Activated CD8-positive, alpha-beta memory T cell treated with anti-CD3 and anti-CD28 coated beads, Interleukin-2, amount 10 ng/mL, durations not matched to agents 7 days and 5 days (primary cell): ENCODE results near the gene PMEPA1. TPM values are rescaled to one million over a fixed set of nuclear protein-coding genes. Genes with fewer than 3 reads are reported as not detected.

Experiments used
- ATAC-seq: fragments of 150-1000 bp; cut with Tn5 transposase; one replicate; pipeline ENCODE4 v1.10.0; 2021; ENCODE audit warnings: moderate library complexity
- CTCF ChIA-PET: fragments of 350-600 bp; sonication (Branson Sonifier 250); formaldehyde crosslinking; loops from one replicate; lab custom pipeline; 2021; ENCODE audit warnings: antibody characterized with exemption; lab: Charles Lee
- DNase-seq: peaks from one replicate; pipeline ENCODE4 v3.0.0-alpha.2; 2020
- H3K27ac Mint-ChIP-seq: one replicate; pipeline ENCODE4 v1.8.0; 2021; ENCODE audit warnings: mild to moderate bottlenecking, mixed read lengths
- H3K27me3 Mint-ChIP-seq: one replicate; pipeline ENCODE4 v1.8.0; 2021; ENCODE audit warnings: mixed read lengths
- H3K36me3 Mint-ChIP-seq: one replicate; pipeline ENCODE4 v1.8.0; 2021; ENCODE audit warnings: mild to moderate bottlenecking, mixed read lengths
- H3K4me1 Mint-ChIP-seq: one replicate; pipeline ENCODE4 v1.8.0; 2021; ENCODE audit warnings: mixed read lengths
- H3K4me3 Mint-ChIP-seq: one replicate; pipeline ENCODE4 v1.8.0; 2021; ENCODE audit warnings: mild to moderate bottlenecking, moderate library complexity, mixed read lengths
- H3K9me3 Mint-ChIP-seq: one replicate; pipeline ENCODE4 v1.8.0; 2022; ENCODE audit warnings: low read depth, mixed read lengths
- total RNA-seq, 2 experiments: library from RNA; stranded (reverse); gene quantifications; one replicate each; pipeline ENCODE4 v1.2.3, GENCODE V29; 2021

Gene PMEPA1
- total RNA-seq, 2 experiments from 2014 or later = 0.20 to 1.2 TPM

DNA sequence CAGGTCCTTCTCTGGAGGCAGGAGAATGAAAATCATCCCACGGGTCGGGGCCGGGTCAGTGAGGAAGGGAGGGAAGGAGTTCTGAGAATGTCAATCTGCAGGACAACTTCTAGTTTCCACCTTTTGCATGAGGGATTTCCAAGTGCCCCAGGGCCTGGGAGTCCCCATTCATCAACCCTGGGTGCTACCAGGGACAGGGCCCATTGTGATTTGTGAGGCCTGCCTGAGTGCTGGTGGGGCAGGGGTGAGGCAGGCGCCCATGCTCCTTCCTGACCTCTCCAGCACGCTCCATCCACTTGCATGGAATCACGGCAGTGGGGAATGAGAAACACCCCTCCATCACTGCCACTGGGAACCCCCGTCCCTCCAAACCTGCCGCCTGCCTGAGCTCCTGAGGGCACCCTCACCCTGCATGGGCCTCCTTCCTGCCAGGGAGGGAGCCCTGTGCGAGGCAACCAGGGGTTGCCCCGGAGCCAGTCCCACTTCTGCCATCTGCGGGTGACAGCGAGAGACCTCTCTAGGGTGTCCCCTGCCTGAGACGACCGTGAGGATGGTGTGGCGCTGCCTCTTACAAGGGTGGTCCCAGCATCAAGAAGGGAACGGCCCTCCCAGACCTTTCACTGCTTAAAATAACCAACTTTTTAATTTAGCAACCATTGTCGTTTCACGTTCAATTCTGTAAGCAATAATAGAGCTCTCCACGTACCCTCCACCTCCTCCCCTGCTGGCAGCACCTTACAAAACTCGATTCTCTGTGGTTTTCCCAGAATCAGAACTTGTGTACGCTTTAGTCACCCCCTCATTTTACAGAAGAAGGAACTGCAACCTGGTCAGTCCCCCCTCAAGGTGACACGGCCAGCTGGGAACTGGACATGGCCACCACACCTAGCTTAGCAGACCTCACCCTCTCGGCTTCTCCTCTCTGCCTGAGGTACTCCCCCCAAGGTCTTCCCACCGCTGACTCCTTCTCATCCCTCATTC is 28.6 kb downstream of the PMEPA1 start:
- no peak overlapping the region for H3K4me3 Mint-ChIP-seq
- CTCF ChIA-PET = interaction anchor here (1.0 to 2.9 kb wide), 6 partner anchors 21 to 406 kb away, joined by 3 to 6 read pairs (median 4); no protein-coding TSS in a partner anchor
- ATAC-seq = no peak
- H3K27ac Mint-ChIP-seq = no peak overlapping the region
- no peaks in the 10 kb centered on the region for H3K36me3 Mint-ChIP-seq
- no peak for DNase-seq
- H3K4me1 Mint-ChIP-seq = peaks cover 2% of the 10 kb centered on the region
- no peaks in the 10 kb centered on the region for H3K9me3 Mint-ChIP-seq
- H3K27me3 Mint-ChIP-seq = peaks cover 11% of the 10 kb centered on the region

DNA sequence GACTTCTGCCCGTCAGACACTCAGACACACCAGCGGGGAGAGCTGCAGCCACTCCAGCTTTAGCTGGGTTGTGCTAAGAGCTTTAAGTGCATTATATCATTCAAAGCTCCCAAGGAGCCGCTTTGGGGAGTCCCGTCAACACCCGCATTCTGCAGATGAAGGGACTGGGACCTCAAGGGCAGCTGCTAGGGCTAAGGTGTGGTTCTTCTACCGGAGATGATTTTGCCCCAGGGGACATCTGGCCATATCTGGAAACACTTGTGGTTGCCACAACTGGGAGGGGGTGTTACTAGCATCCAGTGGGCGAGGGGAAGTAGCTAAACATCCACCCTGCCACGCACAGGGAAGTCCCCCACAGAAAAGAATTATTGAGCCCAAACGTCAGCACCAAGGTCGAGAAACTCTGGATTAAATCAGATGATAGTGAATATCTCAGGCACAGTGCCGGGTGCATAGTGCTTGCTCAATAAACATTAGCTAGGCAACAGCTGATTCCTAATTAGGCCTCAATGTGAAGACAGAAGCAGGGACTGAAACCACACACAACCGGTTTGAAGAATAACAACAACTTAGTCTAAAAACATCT is 29.6 kb downstream of the PMEPA1 start:
- no peak overlapping the region for H3K27ac Mint-ChIP-seq
- no peak for ATAC-seq
- H3K36me3 Mint-ChIP-seq = no peaks in the 10 kb centered on the region
- H3K9me3 Mint-ChIP-seq = no peaks in the 10 kb centered on the region
- CTCF ChIA-PET = interaction anchor here (2.9 kb wide), 1 partner anchor 56 kb away, joined by 6 read pairs; no protein-coding TSS in a partner anchor
- H3K4me1 Mint-ChIP-seq = peaks cover 2% of the 10 kb centered on the region
- H3K4me3 Mint-ChIP-seq = no peak overlapping the region
- DNase-seq = no peak
- H3K27me3 Mint-ChIP-seq = peaks cover 11% of the 10 kb centered on the region

DNA sequence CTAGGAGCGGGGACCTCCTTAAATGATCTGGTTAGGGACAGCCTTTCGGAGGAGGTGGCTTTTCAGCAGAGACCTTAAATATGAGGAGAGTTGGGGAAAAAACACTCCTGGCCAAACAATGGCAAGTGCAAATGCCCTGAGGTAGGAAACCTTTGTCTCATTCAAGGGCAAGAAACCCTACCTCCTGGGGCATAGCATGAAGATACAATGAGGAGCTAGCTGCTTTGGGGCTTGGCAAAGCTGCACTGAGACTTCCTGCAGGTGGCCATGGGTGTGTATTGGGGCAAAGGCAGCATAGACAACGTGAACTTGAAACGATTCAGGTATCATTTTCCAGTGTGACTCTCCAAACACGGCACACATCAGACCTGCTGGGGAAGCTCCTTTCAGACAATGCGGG is 30.7 kb downstream of the PMEPA1 start:
- no peaks in the 10 kb centered on the region for H3K9me3 Mint-ChIP-seq
- peaks cover 11% of the 10 kb centered on the region for H3K27me3 Mint-ChIP-seq
- no peak overlapping the region for H3K27ac Mint-ChIP-seq
- no peak overlapping the region for H3K4me3 Mint-ChIP-seq
- no peak for DNase-seq
- CTCF ChIA-PET = interaction anchor here (2.9 kb wide), 1 partner anchor 55 kb away, joined by 6 read pairs; no protein-coding TSS in a partner anchor
- no peaks in the 10 kb centered on the region for H3K36me3 Mint-ChIP-seq
- ATAC-seq = no peak
- peaks cover 2% of the 10 kb centered on the region for H3K4me1 Mint-ChIP-seq

DNA sequence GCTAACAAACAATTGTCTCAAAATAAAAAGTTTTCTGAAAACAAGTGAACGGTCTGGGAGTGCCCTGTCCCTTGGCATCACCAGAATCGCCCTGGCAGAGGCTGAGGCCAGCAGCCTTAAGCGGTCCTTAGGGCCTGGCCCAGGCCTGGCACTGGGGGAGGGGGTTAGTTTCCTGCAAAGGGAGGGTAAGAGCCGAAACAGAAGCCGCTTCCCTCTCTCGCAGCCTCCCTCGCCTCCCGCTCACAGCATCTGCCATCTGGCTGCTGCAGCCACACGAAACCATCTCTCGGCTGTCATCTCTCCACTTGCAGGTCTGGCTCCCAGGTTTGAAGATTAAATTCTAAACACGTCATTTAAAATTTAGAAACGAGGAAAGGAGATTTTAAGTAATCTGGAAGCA is 31.5 kb downstream of the PMEPA1 start:
- ATAC-seq = no peak
- Mint-ChIP-seq H3K27ac (no peak overlapping the region), H3K27me3 (peaks cover 11% of the 10 kb centered on the region), H3K4me1 (peaks cover 2% of the 10 kb centered on the region), H3K4me3 (no peak overlapping the region), H3K9me3 (no peaks in the 10 kb centered on the region), H3K36me3 (no peaks in the 10 kb centered on the region)
- no peak for DNase-seq
- CTCF ChIA-PET = interaction anchor here (2.9 kb wide), 1 partner anchor 54 kb away, joined by 6 read pairs; no protein-coding TSS in a partner anchor

DNA sequence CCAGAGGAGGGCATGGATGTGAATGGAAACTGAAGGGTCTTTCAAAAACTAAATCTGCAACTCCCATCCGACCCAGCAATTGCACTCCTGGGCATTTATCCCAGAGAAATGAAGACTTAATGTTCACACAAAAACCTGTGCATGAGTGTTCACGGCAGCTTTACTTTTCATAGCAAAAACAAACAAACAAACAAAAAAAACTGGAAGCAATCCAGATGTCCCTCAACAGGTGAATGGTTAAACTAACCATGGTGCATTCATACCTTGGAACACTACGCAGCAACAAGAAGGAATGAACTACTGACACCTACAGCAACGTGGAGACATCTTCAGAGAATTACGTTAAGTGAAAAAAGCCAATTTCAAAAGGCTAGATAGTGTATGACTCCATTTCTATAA is 32.2 kb downstream of the PMEPA1 start:
- Mint-ChIP-seq H3K4me3 (no peak overlapping the region), H3K4me1 (peaks cover 2% of the 10 kb centered on the region)

DNA sequence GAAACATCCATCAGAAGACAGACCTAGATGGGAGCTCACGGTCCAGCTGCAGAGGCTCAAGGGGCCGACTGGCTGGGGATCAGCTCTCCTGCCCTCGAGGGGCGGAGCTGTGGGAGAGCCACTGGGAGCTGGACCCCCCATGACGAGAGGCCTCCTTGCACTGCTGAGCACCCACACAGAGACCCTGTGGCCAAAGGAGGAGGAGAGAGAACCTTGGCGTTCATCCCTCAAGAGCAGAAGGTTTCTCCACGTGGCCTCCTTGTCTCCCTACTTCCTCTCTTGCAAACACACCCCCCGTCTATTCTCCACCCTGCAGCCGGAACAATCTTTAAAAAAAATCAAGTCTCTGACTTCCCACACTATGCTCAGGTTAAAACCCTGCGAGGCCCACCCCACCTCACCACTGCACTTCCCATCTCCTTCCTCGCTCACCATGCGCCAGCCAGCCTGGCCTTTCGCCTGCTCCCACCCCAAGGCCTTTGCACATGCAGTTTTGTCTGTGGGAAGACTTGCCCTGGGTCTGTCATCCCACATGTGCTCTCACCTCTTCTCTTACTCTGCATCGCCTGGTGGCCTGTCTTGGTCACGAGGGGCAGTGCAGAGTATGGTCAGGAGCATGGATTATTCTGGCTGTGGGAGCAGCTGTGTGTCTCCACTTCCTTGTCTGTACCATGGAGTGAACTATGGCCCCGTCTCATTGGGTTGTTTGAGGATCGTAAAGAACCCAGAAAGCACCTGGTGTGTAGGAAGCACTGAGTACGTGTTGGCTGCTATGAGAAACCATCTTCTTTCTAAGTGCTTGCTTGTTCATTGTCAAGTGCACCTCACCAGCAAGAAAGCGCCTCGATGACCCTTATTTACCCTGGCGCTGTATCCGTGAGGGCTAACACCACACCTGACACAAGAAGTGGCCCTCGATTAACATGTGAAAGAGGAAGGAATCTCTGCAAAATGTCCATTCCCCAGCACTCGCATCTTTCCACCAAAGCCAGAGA is 32.9 kb downstream of the PMEPA1 start:
- H3K36me3 Mint-ChIP-seq = no peaks in the 10 kb centered on the region
- ATAC-seq (no peak), DNase-seq (no peak)
- H3K27me3 Mint-ChIP-seq = peaks cover 11% of the 10 kb centered on the region
- no peak overlapping the region for H3K4me3 Mint-ChIP-seq
- no peaks in the 10 kb centered on the region for H3K9me3 Mint-ChIP-seq
- H3K4me1 Mint-ChIP-seq = peaks cover 2% of the 10 kb centered on the region
- H3K27ac Mint-ChIP-seq = no peak overlapping the region
- CTCF ChIA-PET = no interaction called here

More for the DNA sequence above, 32.2 kb downstream of the PMEPA1 start:
- DNase-seq = no peak
- Mint-ChIP-seq H3K36me3 (no peaks in the 10 kb centered on the region), H3K27ac (no peak overlapping the region), H3K9me3 (no peaks in the 10 kb centered on the region), H3K27me3 (peaks cover 11% of the 10 kb centered on the region)
- CTCF ChIA-PET = no interaction called here
- ATAC-seq = no peak

DNA sequence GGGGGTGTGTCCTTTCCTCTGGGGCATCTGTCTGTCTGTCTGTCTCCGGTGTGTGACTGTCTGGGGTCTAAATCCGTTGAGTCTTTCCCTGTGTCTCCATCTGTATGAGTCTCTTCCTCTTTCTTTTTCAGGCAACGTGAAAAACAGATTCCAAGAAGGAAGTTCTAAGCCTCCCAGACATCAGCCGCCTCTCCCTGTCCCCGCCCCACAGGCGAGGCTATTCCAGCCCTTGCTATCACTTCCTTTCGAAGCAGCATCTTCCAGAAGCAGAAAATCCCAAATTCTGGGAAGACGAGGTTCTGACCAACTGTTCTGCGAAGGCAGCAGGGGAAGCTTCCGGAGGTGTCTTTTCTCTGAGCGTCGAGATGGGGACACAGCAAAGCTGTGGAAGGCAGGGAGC is 34.0 kb downstream of the PMEPA1 start:
- Mint-ChIP-seq H3K27me3 (peaks cover 11% of the 10 kb centered on the region), H3K36me3 (no peaks in the 10 kb centered on the region), H3K4me3 (no peak overlapping the region), H3K27ac (no peak overlapping the region), H3K9me3 (no peaks in the 10 kb centered on the region), H3K4me1 (peaks cover 2% of the 10 kb centered on the region)
- CTCF ChIA-PET = no interaction called here
- no peak for DNase-seq
- ATAC-seq = no peak

DNA sequence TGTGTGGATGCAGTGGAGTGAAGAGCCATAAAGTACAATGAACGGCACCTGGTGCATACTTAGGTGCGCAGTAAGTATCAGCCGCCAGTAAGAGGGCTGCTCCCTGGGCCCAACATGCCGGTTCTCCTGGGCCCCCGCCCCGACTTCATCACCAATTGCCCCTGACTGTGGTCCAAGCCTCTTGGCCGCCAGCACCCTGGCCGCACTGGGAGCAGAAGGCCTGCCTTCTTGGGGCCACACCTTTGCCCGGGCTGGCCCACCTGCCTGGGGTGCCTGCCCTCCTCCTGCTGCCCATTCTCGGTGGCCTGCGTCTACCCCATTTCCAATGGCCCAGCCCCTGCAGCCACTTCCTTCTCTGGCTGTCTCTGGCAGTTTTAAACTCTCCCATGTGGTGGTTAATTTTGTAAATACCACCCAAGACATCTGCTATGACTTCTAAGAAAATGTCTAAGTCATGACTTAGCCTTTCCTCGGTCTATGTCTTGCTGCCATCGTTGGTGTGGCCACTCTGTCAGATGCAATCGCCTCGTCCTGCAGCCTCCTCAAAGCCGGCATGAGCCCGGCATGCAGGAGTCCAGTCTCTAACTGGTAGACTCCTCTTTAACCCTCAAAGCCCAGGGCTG is 36.8 kb downstream of the PMEPA1 start:
- CTCF ChIA-PET = no interaction called here
- Mint-ChIP-seq H3K4me1 (no peaks in the 10 kb centered on the region), H3K4me3 (no peak overlapping the region), H3K27me3 (peaks cover 6% of the 10 kb centered on the region), H3K27ac (no peak overlapping the region), H3K9me3 (no peaks in the 10 kb centered on the region), H3K36me3 (no peaks in the 10 kb centered on the region)
- ATAC-seq (no peak), DNase-seq (no peak)

DNA sequence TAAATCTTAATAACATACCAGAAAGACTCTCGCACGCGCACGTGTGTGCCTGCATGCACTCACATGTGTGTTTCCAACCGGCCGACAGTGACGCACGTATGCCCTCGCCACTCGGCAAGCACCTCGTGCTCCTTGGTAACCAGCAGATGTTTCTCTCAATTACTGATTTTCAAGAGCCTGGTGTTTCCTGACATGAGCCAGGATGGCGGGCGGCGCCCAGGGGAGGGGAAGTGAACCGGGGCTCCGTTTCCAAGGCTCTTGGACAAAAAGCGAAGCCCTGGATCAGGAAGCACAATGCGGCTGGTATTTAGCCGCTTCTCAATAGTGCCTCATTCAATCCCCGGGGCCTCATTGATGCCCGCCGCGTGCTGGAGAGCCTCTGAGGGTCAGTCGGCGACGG is 37.7 kb downstream of the PMEPA1 start:
- CTCF ChIA-PET = no interaction called here
- DNase-seq = no peak
- no peaks in the 10 kb centered on the region for H3K27me3 Mint-ChIP-seq

DNA sequence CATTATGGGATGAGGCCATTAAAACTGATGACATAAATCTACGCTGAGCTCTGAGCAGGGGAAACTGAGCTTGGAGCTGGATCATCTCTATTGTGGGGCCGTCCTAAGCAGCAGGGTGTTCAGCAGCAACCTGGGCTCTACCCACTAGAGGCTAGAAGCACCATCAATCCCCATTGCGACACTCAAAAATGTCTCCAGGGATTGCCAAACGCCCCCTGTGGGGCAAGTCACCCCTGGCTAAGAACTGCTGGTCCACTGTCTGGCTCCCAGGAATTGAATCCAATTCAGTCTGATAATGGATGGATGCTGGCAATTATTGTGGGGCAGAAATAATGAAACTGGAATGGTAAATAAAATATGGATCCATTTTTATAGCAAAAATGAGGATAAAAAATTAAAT is 38.2 kb downstream of the PMEPA1 start:
- ATAC-seq = no peak
- H3K4me1 Mint-ChIP-seq = no peaks in the 10 kb centered on the region
- no peaks in the 10 kb centered on the region for H3K27me3 Mint-ChIP-seq
- no peak overlapping the region for H3K27ac Mint-ChIP-seq
- H3K9me3 Mint-ChIP-seq = no peaks in the 10 kb centered on the region
- H3K36me3 Mint-ChIP-seq = no peaks in the 10 kb centered on the region
- no peak for DNase-seq
- H3K4me3 Mint-ChIP-seq = no peak overlapping the region
- CTCF ChIA-PET = no interaction called here

More for the DNA sequence above, 37.7 kb downstream of the PMEPA1 start:
- H3K27ac Mint-ChIP-seq = no peak overlapping the region
- no peaks in the 10 kb centered on the region for H3K4me1 Mint-ChIP-seq
- H3K4me3 Mint-ChIP-seq = no peak overlapping the region
- no peaks in the 10 kb centered on the region for H3K9me3 Mint-ChIP-seq
- H3K36me3 Mint-ChIP-seq = no peaks in the 10 kb centered on the region
- ATAC-seq = no peak

DNA sequence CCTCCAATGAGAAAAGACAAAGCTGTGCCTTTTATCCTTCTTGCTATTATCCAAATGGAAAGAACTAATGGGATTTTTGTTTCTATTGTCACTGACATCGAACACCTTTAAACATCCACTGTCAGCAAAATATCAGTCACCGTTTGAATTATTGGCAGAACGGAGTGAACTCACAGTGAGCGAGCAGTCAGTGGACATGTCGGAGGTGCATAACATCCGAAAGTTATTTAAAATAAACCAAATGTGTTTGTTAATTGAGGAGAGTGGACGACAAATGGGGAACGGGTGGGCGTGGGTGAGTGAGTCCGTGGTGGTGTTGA is 38.8 kb downstream of the PMEPA1 start:
- no peak overlapping the region for H3K4me3 Mint-ChIP-seq
- DNase-seq (no peak), ATAC-seq (no peak)
- no peaks in the 10 kb centered on the region for H3K9me3 Mint-ChIP-seq
- no peak overlapping the region for H3K27ac Mint-ChIP-seq
- no peaks in the 10 kb centered on the region for H3K4me1 Mint-ChIP-seq
- no peaks in the 10 kb centered on the region for H3K27me3 Mint-ChIP-seq
- CTCF ChIA-PET = no interaction called here
- H3K36me3 Mint-ChIP-seq = no peaks in the 10 kb centered on the region

DNA sequence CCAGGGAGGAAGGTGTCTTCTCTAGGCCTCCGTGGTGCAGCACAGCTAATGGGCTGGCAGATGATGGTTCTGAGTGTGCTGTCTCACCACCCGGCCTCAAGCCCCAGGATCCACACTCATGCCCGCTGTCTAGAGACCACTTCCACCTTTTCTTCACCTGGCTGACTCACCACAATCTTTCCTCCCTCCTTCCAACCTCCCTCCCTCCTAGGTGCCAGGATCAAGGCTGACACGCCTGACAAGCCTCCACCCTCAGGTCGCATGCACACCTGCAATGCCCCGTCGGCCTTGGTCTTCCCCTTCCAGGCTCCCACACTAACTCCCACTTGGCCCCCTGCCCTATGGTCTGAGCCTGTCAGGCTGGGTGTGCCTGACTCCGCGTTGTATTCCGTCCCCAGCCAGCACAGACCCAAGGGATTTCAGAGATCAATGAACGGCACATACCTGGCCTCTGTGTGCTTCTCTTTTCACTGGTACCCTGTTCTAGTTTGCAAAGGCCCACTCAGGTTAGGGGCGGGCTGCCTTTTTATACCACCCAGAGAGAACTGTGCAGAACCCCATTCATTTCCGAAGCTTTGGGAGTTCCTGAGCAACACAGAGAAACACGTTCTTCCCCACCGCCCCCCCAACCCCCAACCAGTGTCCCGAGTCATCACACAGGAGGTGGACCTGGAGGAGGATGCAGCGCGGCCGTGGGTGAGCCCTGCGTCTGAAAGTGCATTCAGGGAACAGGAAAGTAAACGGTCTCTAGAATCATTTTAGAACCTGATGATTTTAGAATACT is 39.3 kb downstream of the PMEPA1 start:
- Mint-ChIP-seq H3K4me3 (no peak overlapping the region), H3K36me3 (no peaks in the 10 kb centered on the region), H3K27me3 (no peaks in the 10 kb centered on the region), H3K9me3 (no peaks in the 10 kb centered on the region), H3K27ac (no peak overlapping the region), H3K4me1 (no peaks in the 10 kb centered on the region)
- CTCF ChIA-PET = no interaction called here
- DNase-seq (no peak), ATAC-seq (no peak)
